Smooth muscle cell (in vitro differentiated cells): ENCODE data around the gene ZNF141. TPM values are rescaled to one million over a fixed set of nuclear protein-coding genes. Genes with fewer than 3 reads are reported as not detected.
A peak's percentile ranks its signal among the peaks of the same experiment; 100 is the strongest.
"Not testable (repeated sequence)": the region's sequence is repeated elsewhere in the genome, so short reads cannot be mapped to it uniquely, and the experiment has no call there.

ENCODE experiments used
- DNase-seq: peaks from one replicate; lab custom pipeline; 2025; ENCODE audit not compliant: unreplicated experiment; lab: John Stamatoyannopoulos, UW
- H2AFZ ChIP-seq: fragments of 200-600 bp; sonication (generic); 2 replicates; pipeline ENCODE4 v1.6.0; 2016; ENCODE audit warnings: antibody characterized with exemption, low read depth, mild to moderate bottlenecking
- H3F3A ChIP-seq: fragments of 200-600 bp; sonication (generic); 2 replicates; pipeline ENCODE4 v1.6.0; 2017; ENCODE audit warnings: antibody characterized with exemption, low read depth
- H3K27ac ChIP-seq: fragments of 200-600 bp; sonication (generic); 2 replicates; pipeline ENCODE4 v1.5.1; 2016; ENCODE audit warnings: low read depth, mild to moderate bottlenecking
- H3K27me3 ChIP-seq: fragments of 200-600 bp; sonication (generic); 2 replicates; pipeline ENCODE4 v1.6.1; 2016; ENCODE audit warnings: low read depth, mild to moderate bottlenecking
- H3K36me3 ChIP-seq: fragments of 200-600 bp; sonication (generic); 2 replicates; pipeline ENCODE4 v1.5.1; 2016; ENCODE audit warnings: low read depth
- H3K4me1 ChIP-seq: fragments of 200-600 bp; sonication (generic); 2 replicates; pipeline ENCODE4 v1.5.1; 2016; ENCODE audit warnings: low read depth
- H3K4me2 ChIP-seq: fragments of 200-600 bp; sonication (generic); 2 replicates; pipeline ENCODE4 v1.6.0; 2016; ENCODE audit warnings: mild to moderate bottlenecking
- H3K4me3 ChIP-seq: fragments of 200-600 bp; sonication (generic); 2 replicates; pipeline ENCODE4 v1.5.1; 2016; ENCODE audit warnings: mild to moderate bottlenecking
- H3K79me2 ChIP-seq: fragments of 200-600 bp; sonication (generic); 2 replicates; pipeline ENCODE4 v1.6.0; 2016; ENCODE audit warnings: low read depth, mild to moderate bottlenecking
- H3K9ac ChIP-seq: fragments of 200-600 bp; sonication (generic); 2 replicates; pipeline ENCODE4 v1.6.0; 2016; ENCODE audit warnings: low read depth
- H3K9me3 ChIP-seq: fragments of 200-600 bp; sonication (generic); replicated peaks from 2 replicates; pipeline ENCODE4 v1.5.1; 2016; ENCODE audit warnings: low read depth
- H4K20me1 ChIP-seq: fragments of 200-600 bp; sonication (generic); 2 replicates; pipeline ENCODE4 v1.6.0; 2016; ENCODE audit warnings: low read depth
- WGBS: methylation state at CpG from one replicate; pipeline ENCODE4 v1.1.7; 2016; ENCODE audit warnings: low lambda C conversion rate; 5-methylcytosine and 5-hydroxymethylcytosine counted together
- microRNA counts: library from miRNA; unstranded; fragments of <30 nt; microRNA quantifications from one replicate; lab custom pipeline; 2016
- microRNA-seq: library from miRNA; unstranded; fragments of <30 nt; microRNA quantifications from one replicate; pipeline ENCODE4, GENCODE V29; 2016; ENCODE audit warnings: borderline number of aligned reads
- polyA plus RNA-seq: library from polyadenylated mRNA; unstranded; fragments of >200 nt; fragmentation: Nextera tagmentation; extraction: Ambion mirVana; gene quantifications from 2 replicates; pipeline ENCODE4 v1.2.1, GENCODE V29; 2016
- small RNA-seq: library from RNA; depleted of rRNA; stranded (forward); fragments of <200 nt; gene quantifications from one replicate; pipeline ENCODE3, GENCODE V24; 2014
- total RNA-seq: library from RNA; depleted of rRNA; stranded (reverse); fragments of >200 nt; gene quantifications from 2 replicates; pipeline ENCODE4 v1.2.3, GENCODE V29; 2014
- TF ChIP-seq, protein P1 (sequence below): fragments of 200-600 bp; sonication (generic); IDR thresholded peaks from 2 replicates; pipeline ENCODE4 v1.5.1; 2017; ENCODE audit warnings: borderline replicate concordance, mild to moderate bottlenecking, antibody characterized with exemption; ENCODE audit not compliant: insufficient read depth, poor library complexity, severe bottlenecking

The ZNF141 gene
- total and polyA plus RNA-seq, 2 experiments from 2014 or later, result 1.1 to 11.0 TPM

GRCh38 chr4:386708-387105 lies 49.1 kb downstream of the ZNF141 start:
- H3K27ac ChIP-seq, result no peak overlapping the region
- no peaks in the 10 kb centered on the region for H3K27me3 ChIP-seq
- H3K4me3 ChIP-seq, result no peak overlapping the region
- no peak for DNase-seq
- WGBS, result 98% methylated on average over 23 of the region's 23 CpGs
- H3F3A ChIP-seq, result no peaks in the 10 kb centered on the region
- no peak overlapping the region for H2AFZ ChIP-seq
- H3K9me3 ChIP-seq, result peaks cover 15% of the 10 kb centered on the region
- no peak overlapping the region for H3K4me2 ChIP-seq
- H3K79me2 ChIP-seq, result no peaks in the 10 kb centered on the region
- no peak overlapping the region for H3K9ac ChIP-seq
- H3K4me1 ChIP-seq, result no peaks in the 10 kb centered on the region
- H4K20me1 ChIP-seq, result no peaks in the 10 kb centered on the region
- no peaks in the 10 kb centered on the region for H3K36me3 ChIP-seq
- TF ChIP-seq, protein P1, sequence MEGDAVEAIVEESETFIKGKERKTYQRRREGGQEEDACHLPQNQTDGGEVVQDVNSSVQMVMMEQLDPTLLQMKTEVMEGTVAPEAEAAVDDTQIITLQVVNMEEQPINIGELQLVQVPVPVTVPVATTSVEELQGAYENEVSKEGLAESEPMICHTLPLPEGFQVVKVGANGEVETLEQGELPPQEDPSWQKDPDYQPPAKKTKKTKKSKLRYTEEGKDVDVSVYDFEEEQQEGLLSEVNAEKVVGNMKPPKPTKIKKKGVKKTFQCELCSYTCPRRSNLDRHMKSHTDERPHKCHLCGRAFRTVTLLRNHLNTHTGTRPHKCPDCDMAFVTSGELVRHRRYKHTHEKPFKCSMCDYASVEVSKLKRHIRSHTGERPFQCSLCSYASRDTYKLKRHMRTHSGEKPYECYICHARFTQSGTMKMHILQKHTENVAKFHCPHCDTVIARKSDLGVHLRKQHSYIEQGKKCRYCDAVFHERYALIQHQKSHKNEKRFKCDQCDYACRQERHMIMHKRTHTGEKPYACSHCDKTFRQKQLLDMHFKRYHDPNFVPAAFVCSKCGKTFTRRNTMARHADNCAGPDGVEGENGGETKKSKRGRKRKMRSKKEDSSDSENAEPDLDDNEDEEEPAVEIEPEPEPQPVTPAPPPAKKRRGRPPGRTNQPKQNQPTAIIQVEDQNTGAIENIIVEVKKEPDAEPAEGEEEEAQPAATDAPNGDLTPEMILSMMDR, result no peak

DNA sequence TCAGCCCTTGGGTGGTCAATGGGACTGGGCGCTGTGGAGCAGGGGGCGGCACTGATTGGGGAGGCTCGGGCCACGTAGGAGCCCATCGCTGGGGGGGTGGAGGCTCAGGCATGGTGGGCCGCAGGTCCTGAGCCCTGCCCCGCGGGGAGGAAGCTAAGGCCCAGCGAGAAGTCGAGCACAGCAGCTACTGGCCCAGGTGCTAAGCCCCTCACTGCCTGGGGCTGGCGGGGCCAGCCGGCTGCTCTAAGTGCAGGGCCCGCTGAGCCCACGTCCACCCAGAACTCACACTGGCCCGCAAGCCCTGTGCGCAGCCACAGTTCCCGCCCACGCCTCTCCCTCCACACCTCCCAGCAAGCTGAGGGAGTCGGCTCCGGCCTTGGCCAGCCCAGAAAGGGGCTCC lies 66.4 kb downstream of the ZNF141 start:
- no peak overlapping the region for H3K4me2 ChIP-seq
- no peaks in the 10 kb centered on the region for H4K20me1 ChIP-seq
- H3K27ac ChIP-seq, result no peak overlapping the region
- DNase-seq, result no peak
- no peak overlapping the region for H3K4me3 ChIP-seq
- no peaks in the 10 kb centered on the region for H3F3A ChIP-seq
- no peaks in the 10 kb centered on the region for H3K4me1 ChIP-seq
- H3K9ac ChIP-seq, result no peak overlapping the region
- H3K79me2 ChIP-seq, result no peaks in the 10 kb centered on the region
- no peak overlapping the region for H2AFZ ChIP-seq
- no peaks in the 10 kb centered on the region for H3K36me3 ChIP-seq
- 92% methylated on average over 20 of the region's 20 CpGs for WGBS
- H3K27me3 ChIP-seq, result no peaks in the 10 kb centered on the region
- TF ChIP-seq, protein P1, result no peak
- peaks cover 8% of the 10 kb centered on the region for H3K9me3 ChIP-seq

GRCh38 chr4:408321-408720 lies 70.7 kb downstream of the ZNF141 start:
- H3K27ac ChIP-seq, H3K27me3 ChIP-seq, H3F3A ChIP-seq, H3K79me2 ChIP-seq, H2AFZ ChIP-seq, H3K9ac ChIP-seq, DNase-seq, H3K36me3 ChIP-seq, H3K4me1 ChIP-seq, H4K20me1 ChIP-seq, H3K4me2 ChIP-seq, H3K4me3 ChIP-seq: not testable (repeated sequence)
- 90% methylated on average over 6 of the region's 6 CpGs for WGBS
- H3K9me3 ChIP-seq, result peaks cover 10% of the 10 kb centered on the region

- Histone ChIP-seq H3F3A (no peaks in the 10 kb centered on the region), H3K27ac (no peak overlapping the region), H3K79me2 (no peaks in the 10 kb centered on the region), H4K20me1 (no peaks in the 10 kb centered on the region), H3K9me3 (peaks cover 59% of the 10 kb centered on the region), H3K36me3 (peaks cover 25% of the 10 kb centered on the region), H3K4me1 (no peaks in the 10 kb centered on the region), H3K4me3 (peak overlapping the region; percentile 3), H3K9ac (no peak overlapping the region), H3K4me2 (no peak overlapping the region), H3K27me3 (no peaks in the 10 kb centered on the region), H2AFZ (no peak overlapping the region)
- TF ChIP-seq, protein P1, result no peak
- DNase-seq, result no peak
- 90% methylated on average over 2 of the region's 2 CpGs for WGBS
Measured at GRCh38 chr4:422587-422986, 85.0 kb downstream of the ZNF141 start.

MicroRNAs within 50 kb of the gene (microRNA counts, 767-probe panel; counts per million panel counts)
- 183 counts per million for microRNA hsa-miR-571 (lab: Ali Mortazavi, UCI)

Small RNA genes lying within 50 kb of the gene (microRNA-seq; reads per million reads assigned to microRNA genes)
- gene MIR571, result not detected

Small RNA genes lying within 50 kb of the gene (small RNA-seq; reads per million reads assigned to genes)
- gene AC079140.2, result 2.2 reads per million, percentile 46 among the genes with 10 or more reads in this experiment
- gene MIR571, result 0.08 reads per million
- not detected for gene ZNF519P4

Other genes starting within 250 kb of the ZNF141 start
- 2.1 and 3.4 TPM in 2 replicates for gene ZNF718, start 213.3 kb upstream of the ZNF141 start, total RNA-seq
- gene ZNF718, start 213.3 kb upstream of the ZNF141 start, polyA plus RNA-seq, result 1.2 and 1.7 TPM in 2 replicates
- not detected in 2 replicates for gene ZNF732, start 32.3 kb upstream of the ZNF141 start, total RNA-seq
- gene ZNF732, start 32.3 kb upstream of the ZNF141 start, polyA plus RNA-seq, result not detected in 2 replicates
- 21.8 and 37.1 TPM in 2 replicates for gene ZNF721, start 161.3 kb downstream of the ZNF141 start, total RNA-seq
- 14.9 and 25.5 TPM in 2 replicates for gene ZNF721, start 161.3 kb downstream of the ZNF141 start, polyA plus RNA-seq
- gene PIGG, start 161.4 kb downstream of the ZNF141 start, total RNA-seq, result 28.7 and 44.3 TPM in 2 replicates
- 42.1 and 53.4 TPM in 2 replicates for gene PIGG, start 161.4 kb downstream of the ZNF141 start, polyA plus RNA-seq
- not detected in 2 replicates for gene TMEM271, start 238.5 kb downstream of the ZNF141 start, total RNA-seq
- gene TMEM271, start 238.5 kb downstream of the ZNF141 start, polyA plus RNA-seq, result not detected in 2 replicates